Embryonic facial prominence (tissue), 1 donor: ENCODE data around the gene EEF2KMT.
"Not testable (repeated sequence)": the region's sequence is repeated elsewhere in the genome, so short reads cannot be mapped to it uniquely, and the experiment has no call there.

Experiments used
- DNase-seq: peaks from one replicate; pipeline ENCODE4 v3.0.0-alpha.2; 2016; ENCODE audit errors: extremely low spot score

EEF2KMT gene

GRCh38 chr16:5097470-5098220 is at the start of gene EEF2KMT:
EEF2KMT (minus strand) TSS chr16:5097795; CDS start chr16:5097739, 56 bp downstream.
- peak; percentile 97 for DNase-seq

DNA sequence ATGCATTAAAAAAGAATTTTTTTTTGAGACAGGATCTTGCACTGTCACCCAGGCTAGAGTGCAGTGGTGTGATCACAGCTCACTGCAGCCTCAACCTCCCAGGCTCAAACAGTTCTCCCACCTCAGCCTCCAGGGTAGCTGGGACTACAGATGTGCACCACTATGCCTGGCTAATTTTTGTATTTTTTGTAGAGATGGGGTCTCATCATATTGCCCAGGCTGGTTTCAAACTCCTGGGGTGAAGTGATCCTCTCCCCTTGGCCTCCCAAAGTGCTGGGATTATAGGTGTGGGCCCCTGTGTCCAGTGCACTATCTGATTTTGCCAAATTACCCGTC is 47.0 kb upstream of the EEF2KMT start:
- not testable (repeated sequence) for DNase-seq

- DNase-seq = no peak
Measured at GRCh38 chr16:5143761-5144620, 46.4 kb upstream of the EEF2KMT start.

- not testable (repeated sequence) for DNase-seq
Measured at GRCh38 chr16:5140151-5140550, 42.6 kb upstream of the EEF2KMT start.

DNA sequence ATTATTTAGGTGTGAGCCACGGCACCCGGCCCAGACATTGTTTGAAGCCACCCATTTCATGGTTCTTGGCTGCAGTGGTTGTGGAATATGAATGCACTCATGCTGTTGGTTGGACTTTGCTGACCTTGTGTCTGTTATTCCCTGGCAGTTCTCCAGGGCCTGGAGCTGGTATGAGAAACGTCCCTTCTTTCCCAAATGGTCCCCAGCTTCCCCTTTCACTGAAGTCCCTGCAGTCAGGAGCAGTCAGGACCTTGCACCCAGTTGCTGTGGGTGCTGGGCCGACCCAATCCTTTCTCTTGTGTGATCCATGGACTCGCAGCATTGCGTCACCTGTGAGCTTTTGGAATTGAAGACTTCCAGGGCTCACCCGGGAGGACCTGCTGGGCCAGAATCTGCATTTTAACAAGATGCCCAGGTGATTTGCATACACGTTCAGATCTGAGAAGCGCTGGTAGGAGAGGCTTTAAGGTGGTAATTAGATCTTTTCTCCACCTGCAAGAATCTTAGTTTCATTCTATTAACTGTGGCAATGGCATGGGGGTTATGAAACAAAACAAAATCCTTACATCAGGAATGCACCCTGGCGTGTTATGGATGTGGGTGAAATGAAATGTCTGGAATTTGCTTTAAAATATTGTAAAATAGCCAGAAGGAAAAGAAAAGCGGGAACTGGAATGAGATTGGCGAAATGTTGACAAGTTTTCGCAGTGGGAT is 37.3 kb upstream of the EEF2KMT start:
- DNase-seq = not testable (repeated sequence)

GRCh38 chr16:5132915-5133600 is 35.5 kb upstream of the EEF2KMT start:
- not testable (repeated sequence) for DNase-seq

DNA sequence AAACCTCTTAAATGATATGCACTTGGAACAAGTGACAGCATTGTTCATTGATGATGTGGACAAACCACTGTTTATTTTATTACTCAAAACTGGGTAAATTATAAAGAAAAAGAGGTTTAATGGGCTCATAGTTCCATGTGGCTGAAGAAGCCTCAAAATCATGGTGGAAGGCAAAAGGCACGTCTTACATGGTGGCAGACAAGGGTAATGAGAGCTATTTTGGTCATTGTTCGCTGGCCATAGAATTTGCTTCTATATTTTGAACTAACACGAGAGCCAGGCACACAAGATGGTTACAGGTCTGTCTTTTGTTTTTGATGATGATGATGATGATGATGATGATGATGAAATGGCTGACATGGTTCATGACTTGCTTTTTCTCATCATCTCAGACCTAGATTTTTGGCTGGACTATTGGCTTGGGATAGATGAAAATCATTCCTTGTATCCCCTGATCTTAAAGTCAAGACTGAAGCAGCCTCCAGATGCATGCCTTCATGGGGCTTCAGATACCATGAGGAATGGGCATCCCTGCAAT is 33.9 kb upstream of the EEF2KMT start:
- DNase-seq = not testable (repeated sequence)

DNA sequence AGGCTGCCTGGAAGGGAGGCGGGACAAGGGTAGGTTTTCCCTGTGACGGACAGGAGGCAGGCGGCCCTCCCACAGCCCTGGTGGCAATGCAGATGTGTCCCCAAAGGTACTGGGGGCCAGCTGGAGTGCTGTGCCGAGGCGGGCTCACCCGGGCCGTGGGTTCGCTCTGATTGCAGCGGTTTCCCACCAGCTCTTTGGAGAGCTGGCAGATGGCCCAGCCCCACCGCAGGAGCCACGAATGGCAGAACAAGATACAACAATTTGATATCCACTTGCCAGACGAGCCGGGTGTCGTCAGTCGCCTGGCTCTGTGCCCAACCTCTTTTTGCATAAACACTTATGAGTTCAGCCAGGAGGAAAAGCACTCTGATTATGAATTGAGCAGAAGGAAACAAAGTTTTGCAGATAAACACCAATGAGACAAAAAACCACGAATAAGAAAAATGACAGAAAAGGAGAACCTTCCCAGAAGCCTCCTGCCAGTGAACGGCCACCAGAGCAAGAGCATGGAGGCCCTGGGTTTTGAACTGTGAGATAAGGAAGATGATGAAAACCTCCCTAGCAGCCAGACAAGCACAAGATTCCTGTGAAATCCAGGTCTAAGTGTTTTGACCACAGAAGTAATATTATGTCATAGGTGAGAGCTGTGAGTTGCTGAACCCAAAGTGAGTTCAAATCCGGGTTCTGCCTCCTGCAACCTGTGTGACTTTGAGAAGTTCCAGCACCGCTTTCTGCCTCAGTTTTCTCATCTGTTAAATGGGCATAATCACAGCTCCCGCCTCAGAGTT is 19.9 kb upstream of the EEF2KMT start:
- peak; percentile 6 for DNase-seq

DNA sequence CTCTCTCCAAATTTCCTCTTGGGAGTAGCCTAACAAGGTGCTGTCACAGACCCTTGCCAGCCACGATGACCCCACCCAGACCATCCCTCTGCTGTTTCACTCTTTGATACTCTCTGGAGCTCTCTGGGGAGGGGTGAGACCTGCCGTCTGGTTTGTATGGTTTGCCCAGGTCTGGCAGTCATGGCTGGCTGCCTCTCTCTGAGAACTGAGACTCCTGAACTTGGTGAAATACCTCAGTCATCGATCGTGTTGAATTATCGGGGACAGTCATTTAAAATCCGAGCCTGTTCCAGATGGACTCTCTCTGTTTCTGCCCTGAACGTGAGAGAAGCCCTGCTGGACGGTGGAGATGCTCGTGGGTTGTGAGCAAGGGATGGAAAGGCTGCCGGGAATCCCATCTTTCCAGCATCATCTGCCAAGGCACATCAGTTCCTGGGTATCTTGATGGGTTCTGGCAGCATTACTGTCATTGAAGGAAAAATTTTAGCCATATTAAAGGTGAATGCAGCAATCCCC is 19.2 kb upstream of the EEF2KMT start:
- DNase-seq = not testable (repeated sequence)

- DNase-seq = not testable (repeated sequence)
Measured at GRCh38 chr16:5110933-5111332, 13.3 kb upstream of the EEF2KMT start.

- no peak for DNase-seq
Measured at GRCh38 chr16:5108505-5109158, 11.0 kb upstream of the EEF2KMT start.

DNA sequence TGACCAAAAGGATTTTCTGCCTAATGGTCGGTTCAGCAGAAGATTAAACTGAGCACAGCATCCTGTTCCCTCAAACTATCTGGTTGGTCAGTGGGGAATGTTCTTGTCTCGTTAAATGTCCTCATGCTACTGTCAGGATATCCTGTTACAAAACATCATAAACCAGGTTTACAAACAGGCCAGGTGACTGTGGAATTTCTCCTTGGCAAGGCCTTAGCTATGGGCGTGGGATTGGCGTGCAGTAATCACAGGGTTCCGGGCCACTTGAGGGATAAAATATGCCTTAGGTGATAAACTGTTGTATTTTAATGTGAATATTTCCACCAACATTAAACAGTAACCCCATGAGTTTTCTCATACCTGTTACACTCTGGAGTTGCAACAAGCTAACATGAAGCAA is 7.4 kb upstream of the EEF2KMT start:
- DNase-seq = not testable (repeated sequence)

- DNase-seq = not testable (repeated sequence)
Measured at GRCh38 chr16:5103296-5104032, 5.9 kb upstream of the EEF2KMT start.

DNA sequence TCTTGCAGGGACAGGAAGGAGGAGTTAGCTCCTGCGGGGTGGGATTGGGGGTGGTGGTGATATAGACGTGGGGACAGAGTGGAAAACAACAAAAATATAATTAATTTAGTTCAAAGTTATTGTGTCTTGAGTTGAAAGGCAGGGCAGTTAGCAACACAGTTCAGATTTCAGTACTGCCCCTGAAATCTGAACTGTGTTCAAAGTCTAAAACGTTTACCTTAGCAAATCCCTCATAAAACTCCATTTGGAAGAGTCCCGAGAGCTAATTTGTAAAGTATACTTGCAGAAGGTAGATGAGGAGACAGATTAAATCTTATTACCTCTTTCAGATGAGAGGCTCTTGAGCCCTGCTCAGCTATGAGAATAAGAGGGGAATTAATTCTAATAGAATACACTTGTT is 1.6 kb upstream of the EEF2KMT start:
- DNase-seq = not testable (repeated sequence)

DNA sequence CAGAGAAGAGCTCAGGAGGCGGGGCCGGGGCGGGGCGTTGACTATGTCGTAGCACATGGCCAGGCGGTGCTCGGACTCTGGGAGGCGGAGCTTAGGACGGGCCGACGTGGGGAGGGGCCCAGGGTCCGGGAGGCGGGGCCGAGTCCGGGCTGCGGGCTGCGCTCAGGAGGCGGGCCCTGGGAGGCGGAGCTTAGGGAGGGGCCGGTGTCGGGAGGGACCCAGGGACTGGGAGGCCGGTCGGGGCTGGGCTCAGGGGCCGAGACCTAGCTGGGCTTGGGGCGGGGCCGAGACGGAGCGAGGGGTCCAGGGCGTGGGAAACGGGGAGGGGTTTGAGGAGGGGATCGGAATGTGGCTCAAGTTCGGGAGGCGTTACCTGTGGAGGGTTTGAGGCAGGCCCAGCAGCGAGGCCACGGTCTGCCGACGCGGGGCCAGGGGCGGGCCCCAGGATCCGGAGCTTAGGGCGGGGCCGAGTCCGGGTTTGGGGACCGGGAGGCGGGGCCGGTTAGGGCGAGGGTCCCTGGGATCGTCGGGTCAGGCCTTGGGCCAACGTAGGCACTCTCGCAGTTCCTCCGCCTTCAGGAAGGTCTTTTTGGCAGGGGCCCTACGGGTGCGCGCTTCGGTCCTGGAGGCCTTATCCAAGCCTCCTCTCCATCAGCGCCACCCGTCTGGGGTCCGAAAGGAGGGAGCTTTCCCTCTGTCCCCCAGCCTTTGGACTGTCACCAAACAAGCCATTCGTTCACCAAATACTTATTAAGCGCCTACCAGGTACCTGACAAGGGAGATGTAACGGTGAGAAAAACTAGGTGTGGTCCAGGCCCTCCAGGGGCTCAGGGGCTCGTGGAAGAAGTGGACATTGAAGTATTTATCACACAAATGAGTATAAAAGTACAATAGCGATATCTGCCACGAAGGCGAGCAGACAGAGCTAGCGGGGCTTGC is 895 bp upstream of the EEF2KMT start:
- DNase-seq = peak; percentile 27

GRCh38 chr16:5097061-5097469 is 530 bp downstream of the EEF2KMT start:
- DNase-seq = not testable (repeated sequence)

- DNase-seq = not testable (repeated sequence)
Measured at GRCh38 chr16:5096437-5097060, 1.0 kb downstream of the EEF2KMT start.
